Calu3 (cell line): Measurements from ENCODE around the gene MPG. TPM values are rescaled to one million over a fixed set of nuclear protein-coding genes. Genes with fewer than 3 reads are reported as not detected.

Experiments used
- BruUV-seq: library from RNA; stranded (reverse); fragments of 400-500 nt; replicated peaks from 2 replicates; lab custom pipeline; 2021; lab: Mats Ljungman, UMichigan
- CTCF ChIA-PET: fragments of 300-600 bp; sonication (Branson Sonifier 250); formaldehyde crosslinking; loops from one replicate; lab custom pipeline; 2022; ENCODE audit warnings: antibody characterized with exemption; lab: Charles Lee
- DNase-seq: peaks from one replicate; pipeline ENCODE4 v3.0.0; 2022
- H3K27ac Mint-ChIP-seq: one replicate; pipeline ENCODE4 v1.8.0; 2022; ENCODE audit warnings: mixed read lengths; ENCODE audit not compliant: unreplicated experiment
- H3K27me3 Mint-ChIP-seq: one replicate; pipeline ENCODE4 v1.8.0; 2022; ENCODE audit warnings: mixed read lengths; ENCODE audit not compliant: unreplicated experiment
- H3K36me3 Mint-ChIP-seq: one replicate; pipeline ENCODE4 v1.8.0; 2022; ENCODE audit warnings: mild to moderate bottlenecking, moderate library complexity, mixed read lengths; ENCODE audit not compliant: insufficient read depth, unreplicated experiment
- H3K4me1 Mint-ChIP-seq: one replicate; pipeline ENCODE4 v1.8.0; 2022; ENCODE audit warnings: mild to moderate bottlenecking, low read depth, mixed read lengths; ENCODE audit not compliant: unreplicated experiment
- H3K4me3 Mint-ChIP-seq: one replicate; pipeline ENCODE4 v1.8.0; 2022; ENCODE audit warnings: mild to moderate bottlenecking, low read depth, moderate library complexity, mixed read lengths; ENCODE audit not compliant: unreplicated experiment
- H3K9me3 Mint-ChIP-seq: one replicate; pipeline ENCODE4 v1.8.0; 2022; ENCODE audit warnings: low read depth, mixed read lengths; ENCODE audit not compliant: unreplicated experiment
- intact Hi-C: fragments of 100-400 bp; cut with micrococcal nuclease; formaldehyde crosslinking; loops from one replicate; pipeline ENCODE4 v1.10.0; 2022; ENCODE audit not compliant: unreplicated experiment
- total RNA-seq: library from RNA; stranded (reverse); gene quantifications from 2 replicates; pipeline ENCODE4 v1.2.3, GENCODE V29; 2022
- TF ChIP-seq, protein P1 (sequence below): fragments of 200-600 bp; IDR thresholded peaks from one replicate; pipeline ENCODE4 v1.8.0; 2022; ENCODE audit warnings: antibody characterized with exemption; ENCODE audit not compliant: unreplicated experiment

MPG gene
- total RNA-seq, 1 experiment from 2014 or later, result 40.1 TPM

DNA sequence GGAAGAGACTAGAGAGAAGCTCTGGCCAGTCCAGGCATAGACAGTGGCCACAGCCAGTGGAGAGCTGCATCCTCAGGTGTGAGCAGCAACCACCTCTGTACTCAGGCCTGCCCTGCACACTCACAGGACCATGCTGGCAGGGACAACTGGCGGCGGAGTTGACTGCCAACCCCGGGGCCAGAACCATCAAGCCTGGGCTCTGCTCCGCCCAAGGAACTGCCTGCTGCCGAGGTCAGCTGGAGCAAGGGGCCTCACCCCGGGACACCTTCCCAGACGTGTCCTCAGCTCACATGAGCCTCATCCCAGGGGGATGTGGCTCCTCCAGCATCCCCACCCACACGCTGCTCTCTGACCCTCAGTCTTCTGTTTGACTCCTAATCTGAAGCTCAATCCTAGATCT, 8.8 kb upstream of the MPG start:
- Mint-ChIP-seq H3K36me3 (peaks cover 39% of the 10 kb centered on the region), H3K27ac (no peak overlapping the region), H3K9me3 (no peaks in the 10 kb centered on the region), H3K27me3 (no peaks in the 10 kb centered on the region), H3K4me1 (peaks cover 33% of the 10 kb centered on the region), H3K4me3 (no peak overlapping the region)
- TF ChIP-seq, protein P1, sequence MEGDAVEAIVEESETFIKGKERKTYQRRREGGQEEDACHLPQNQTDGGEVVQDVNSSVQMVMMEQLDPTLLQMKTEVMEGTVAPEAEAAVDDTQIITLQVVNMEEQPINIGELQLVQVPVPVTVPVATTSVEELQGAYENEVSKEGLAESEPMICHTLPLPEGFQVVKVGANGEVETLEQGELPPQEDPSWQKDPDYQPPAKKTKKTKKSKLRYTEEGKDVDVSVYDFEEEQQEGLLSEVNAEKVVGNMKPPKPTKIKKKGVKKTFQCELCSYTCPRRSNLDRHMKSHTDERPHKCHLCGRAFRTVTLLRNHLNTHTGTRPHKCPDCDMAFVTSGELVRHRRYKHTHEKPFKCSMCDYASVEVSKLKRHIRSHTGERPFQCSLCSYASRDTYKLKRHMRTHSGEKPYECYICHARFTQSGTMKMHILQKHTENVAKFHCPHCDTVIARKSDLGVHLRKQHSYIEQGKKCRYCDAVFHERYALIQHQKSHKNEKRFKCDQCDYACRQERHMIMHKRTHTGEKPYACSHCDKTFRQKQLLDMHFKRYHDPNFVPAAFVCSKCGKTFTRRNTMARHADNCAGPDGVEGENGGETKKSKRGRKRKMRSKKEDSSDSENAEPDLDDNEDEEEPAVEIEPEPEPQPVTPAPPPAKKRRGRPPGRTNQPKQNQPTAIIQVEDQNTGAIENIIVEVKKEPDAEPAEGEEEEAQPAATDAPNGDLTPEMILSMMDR, result no peak
- no TSS peak for BruUV-seq
- DNase-seq, result no peak
- CTCF ChIA-PET, result interaction anchor here (1.2 to 2.0 kb wide), 2 partner anchors 8 to 28 kb away, joined by 4 to 7 read pairs; no protein-coding TSS in a partner anchor
- intact Hi-C loops, result no loop called here

DNA sequence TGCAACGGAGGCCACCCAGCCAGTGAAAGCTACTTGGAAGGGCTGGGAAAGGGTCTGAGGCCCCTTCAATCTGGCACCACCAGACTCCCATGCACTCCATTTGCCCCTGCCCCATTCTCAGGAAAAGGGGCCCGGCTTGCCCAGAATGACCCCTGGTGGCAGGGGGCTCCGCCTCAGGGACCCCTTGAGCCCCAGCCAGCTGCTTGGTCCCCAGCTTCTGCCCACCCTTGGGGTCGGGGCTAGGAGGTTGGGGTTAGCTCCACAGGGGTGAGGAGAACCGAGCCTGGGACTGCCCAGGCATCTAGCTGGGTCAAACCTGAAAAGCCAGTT, 6.8 kb upstream of the MPG start:
- intact Hi-C loops, result no loop called here
- TF ChIP-seq, protein P1, result no peak
- H3K4me1 Mint-ChIP-seq, result peaks cover 32% of the 10 kb centered on the region
- peak overlapping the region; percentile 92 for H3K27ac Mint-ChIP-seq
- H3K9me3 Mint-ChIP-seq, result no peaks in the 10 kb centered on the region
- BruUV-seq, result no TSS peak
- peak overlapping the region; percentile 83 for H3K4me3 Mint-ChIP-seq
- no peaks in the 10 kb centered on the region for H3K27me3 Mint-ChIP-seq
- H3K36me3 Mint-ChIP-seq, result peaks cover 45% of the 10 kb centered on the region
- DNase-seq, result no peak
- CTCF ChIA-PET, result interaction anchor here (0.8 to 2.2 kb wide), 6 partner anchors 9 to 282 kb away, joined by 3 to 13 read pairs (median 4); no protein-coding TSS in a partner anchor

DNA sequence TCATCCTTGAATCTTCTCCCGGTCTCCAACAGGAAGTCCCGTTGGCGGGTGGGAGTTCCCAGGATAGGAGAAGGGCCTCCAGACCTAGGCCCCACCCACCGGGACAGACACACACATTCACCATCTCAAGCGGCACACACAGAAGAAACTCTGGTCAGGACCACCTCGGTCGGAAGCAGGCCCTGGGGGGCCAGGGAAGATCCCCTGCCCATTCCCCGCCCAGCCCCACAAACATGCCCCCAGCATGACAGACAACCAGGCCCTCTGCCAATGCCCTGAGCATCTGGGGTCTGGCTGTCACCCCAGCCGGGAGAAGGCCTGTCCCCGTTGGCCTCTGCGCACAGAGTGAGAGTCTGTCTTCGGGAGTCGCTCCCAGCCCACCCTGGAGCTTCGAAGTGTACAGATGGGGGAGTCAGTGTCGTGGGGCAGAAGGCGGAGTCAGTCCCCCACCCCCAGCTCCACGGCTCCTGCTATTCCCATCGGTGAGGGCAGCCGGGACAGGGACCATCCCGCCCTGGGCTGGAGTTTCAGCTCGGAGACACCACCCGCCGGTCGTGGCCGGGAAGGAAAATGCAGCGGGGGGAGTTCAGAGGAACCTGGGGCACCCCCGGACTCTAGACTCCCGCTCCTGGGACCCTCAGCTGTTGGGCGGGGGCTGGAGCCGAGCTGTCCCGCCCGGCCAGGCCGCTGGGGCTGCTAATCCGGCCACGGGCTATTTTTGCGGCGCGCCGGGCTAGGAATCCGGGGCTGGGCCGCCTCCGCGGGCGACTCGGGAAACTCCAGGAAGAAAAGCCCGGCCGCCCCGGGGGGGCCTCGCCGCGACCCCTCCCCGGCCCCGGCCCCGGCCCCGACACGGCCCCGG, 6.3 kb upstream of the MPG start:
- Mint-ChIP-seq H3K9me3 (no peaks in the 10 kb centered on the region), H3K27ac (peak overlapping the region; percentile 92), H3K36me3 (peaks cover 51% of the 10 kb centered on the region), H3K4me1 (peaks cover 36% of the 10 kb centered on the region), H3K27me3 (no peaks in the 10 kb centered on the region), H3K4me3 (peak overlapping the region; percentile 83)
- TF ChIP-seq, protein P1, result no peak
- intact Hi-C loops, result no loop called here
- BruUV-seq, result TSS peak; percentile 48
- CTCF ChIA-PET, result interaction anchor here (1.2 to 2.2 kb wide), 5 partner anchors 10 to 281 kb away, joined by 4 to 13 read pairs (median 4); no protein-coding TSS in a partner anchor
- DNase-seq, result peak; percentile 86

DNA sequence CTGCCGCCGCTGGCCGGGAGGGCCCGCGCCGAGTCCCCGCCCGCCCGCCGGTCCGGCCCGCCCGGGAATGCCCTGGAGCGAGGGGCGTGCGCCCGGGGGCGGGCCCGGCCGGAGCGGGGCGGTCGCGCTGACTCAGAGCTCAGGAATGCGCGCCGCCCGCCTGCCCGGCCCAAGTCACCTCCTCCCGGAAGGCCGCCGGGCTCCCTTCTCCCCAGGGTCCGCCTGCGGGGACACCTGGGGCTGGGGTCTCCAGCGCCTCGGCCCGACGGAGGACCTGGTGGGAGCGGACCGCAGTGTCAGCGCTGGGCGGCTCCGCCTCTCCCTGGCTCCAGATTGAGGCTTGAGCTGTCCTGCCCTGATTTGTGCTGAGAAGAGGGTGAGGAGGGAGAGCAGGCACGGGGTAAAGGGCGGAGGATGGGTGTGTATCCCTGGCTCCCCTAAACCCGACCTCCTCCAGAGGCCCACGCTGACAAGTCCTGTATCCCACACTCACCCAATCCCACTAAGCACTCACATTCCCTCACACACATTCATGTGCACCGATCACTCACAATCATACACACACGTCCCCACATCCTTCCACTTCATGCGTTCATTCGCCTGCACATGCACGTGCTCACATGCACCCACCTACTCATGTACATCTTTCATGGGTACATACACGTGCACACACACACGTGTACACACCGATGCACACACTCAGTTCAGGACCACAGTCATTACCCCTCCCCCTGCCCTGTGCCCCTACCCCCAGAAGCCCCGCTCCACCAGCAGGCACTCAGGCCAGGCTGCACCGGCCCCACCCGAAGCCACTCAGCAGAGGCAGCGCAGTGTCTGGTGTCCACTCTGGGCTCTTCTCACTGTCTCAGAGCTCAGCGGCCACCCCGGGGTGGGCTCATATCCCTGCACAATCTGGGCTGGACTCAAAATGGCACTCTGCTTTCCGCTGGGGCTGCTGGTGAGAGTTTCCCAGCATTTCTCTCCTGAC, 5.2 kb upstream of the MPG start, which contains the start of gene RHBDF1:
TSS of gene RHBDF1 (minus strand) at position 71 of the 988 bp plus-strand sequence. CDS start 7,616 bp downstream, outside the sequence.
- Mint-ChIP-seq H3K27ac (peak within 1 kb of the TSS; percentile 92), H3K4me1 (peaks cover 40% of the 10 kb centered on the region), H3K36me3 (peaks cover 58% of the 10 kb centered on the region), H3K9me3 (no peaks in the 10 kb centered on the region), H3K27me3 (no peaks in the 10 kb centered on the region), H3K4me3 (peak within 1 kb of the TSS; percentile 83)
- CTCF ChIA-PET, result interaction anchor here (1.5 to 2.2 kb wide), 3 partner anchors 11 to 24 kb away, joined by 4 to 13 read pairs (median 9); no protein-coding TSS in a partner anchor
- BruUV-seq, result no TSS peak
- TF ChIP-seq, protein P1, result no peak
- intact Hi-C loops, result no loop called here
- peak; percentile 82 for DNase-seq
